Psoas muscle (tissue), 8 donors: ENCODE data around the gene SYNGAP1. TPM values are rescaled to one million over a fixed set of nuclear protein-coding genes. Genes with fewer than 3 reads are reported as not detected.
A peak's percentile ranks its signal among the peaks of the same experiment; 100 is the strongest.

Experiments
- ATAC-seq, 4 donors: fragments of 200-7000 bp; cut with Tn5 transposase; one replicate each; pipeline ENCODE4 v1.9.1; 2020; ENCODE audit warnings: moderate library complexity in 3 of 4, mild to moderate bottlenecking in 2 of 4
- DNase-seq, 2 donors: peaks; one replicate each; pipeline ENCODE4 v3.0.0-alpha.2; 2020
- H3K27ac ChIP-seq: fragments of 200-600 bp; one replicate; pipeline ENCODE4 v1.8.0; 2022
- H3K27me3 ChIP-seq, 3 donors: fragments of 200-600 bp in 1 of 3; one replicate each; pipeline versions ENCODE4 v1.6.1 to v1.8.0; 2013 to 2022; ENCODE audit warnings: low read length in 2 of 3, mild to moderate bottlenecking in 2 of 3, moderate library complexity in 1 of 3; ENCODE audit not compliant: insufficient read depth in 3 of 3
- H3K36me3 ChIP-seq, 2 donors: fragments of 200-600 bp in 1 of 2; one replicate each; pipeline versions ENCODE4 v1.6.1 to v1.8.0; 2013 to 2022; ENCODE audit warnings: low read depth in 1 of 2, mild to moderate bottlenecking in 1 of 2, moderate library complexity in 1 of 2; ENCODE audit not compliant: insufficient read depth in 1 of 2
- H3K4me1 ChIP-seq: fragments of 200-600 bp; one replicate; pipeline ENCODE4 v1.8.0; 2022
- H3K4me3 ChIP-seq: fragments of 200-600 bp; one replicate; pipeline ENCODE4 v1.8.0; 2022; ENCODE audit warnings: mild to moderate bottlenecking
- H3K9me3 ChIP-seq: fragments of 200-600 bp; one replicate; pipeline ENCODE4 v1.8.0; 2022
- CTCF ChIP-seq: fragments of 200-600 bp; IDR thresholded peaks from one replicate; pipeline ENCODE4 v1.8.0; 2022; ENCODE audit warnings: antibody characterized with exemption
- WGBS, 3 donors: extraction: QIAGEN DNeasy Blood & Tissue Kit; methylation state at CpG; one replicate each; pipeline versions ENCODE4 v1.1.6 to v1.1.7; 2013; 5-methylcytosine and 5-hydroxymethylcytosine counted together
- intact Hi-C, 2 donors: fragments of 100-400 bp; cut with DNase I; formaldehyde crosslinking; loops; one replicate each; pipeline versions ENCODE4 v1.11.0 to v1.14.2; 2022
- polyA plus RNA-seq, 3 donors: library from polyadenylated mRNA; stranded (reverse); fragments of 200-250 nt; gene quantifications; one replicate each; pipeline ENCODE4 v1.2.3, GENCODE V29; 2013
- total RNA-seq, 4 donors: library from RNA; stranded (reverse); fragmentation: NEBNext Ultra II Directional in 2 of 4; extraction: Animal tissue kit (Norgen Biotek cat#: 25700) in 2 of 4; gene quantifications; one replicate each; pipeline versions ENCODE4 v1.2.1 to v1.2.4, GENCODE V29; 2021 to 2023
- donor health status: healthy with polysubstance abuse.
- donor health status: DM: no; HTN: no; CAD: no; lungs with moderate emphysema.
- donor health status: Bipolar disorder and iron deficiency.
- donor health status: healthy.
- donor health status: DM: yes; HTN: yes; CAD: no.
- donor health status: DM: no; HTN: no; CAD: no.
- donor health status: DM: no; HTN: no; CAD: no.
- donor health status: DM: yes; HTN: yes; CAD: no.

The SYNGAP1 gene
- total and polyA plus RNA-seq, 7 donors: 0.70 to 4.3 (median 2.2) TPM

GRCh38 chr6:33410050-33410710 lies 9.7 kb upstream of the SYNGAP1 start:
- ATAC-seq (peak; percentile 92 to 94 (median 94)), DNase-seq (peak; percentile 98 to 99)
- Histone ChIP-seq H3K9me3 (no peaks in the 10 kb centered on the region), H3K4me1 (peaks cover 5% of the 10 kb centered on the region), H3K27ac (peak overlapping the region; percentile 99), H3K27me3 (no peaks in the 10 kb centered on the region), H3K36me3 (peaks cover 0 to 32% of the 10 kb centered on the region in 2 donors), H3K4me3 (peak overlapping the region; percentile 100)
- TF ChIP-seq CTCF: no peak
- intact Hi-C loops: loop anchor here in 1 of 2 donors (10.0 kb wide), 1 partner anchor 205 kb away; the partner anchor contains the start of genes HSD17B8, RING1, RXRB and SLC39A7
- 0 to 1% (median 1%) methylated on average over 36 to 64 of the region's 65 CpGs for WGBS, 3 donors

DNA sequence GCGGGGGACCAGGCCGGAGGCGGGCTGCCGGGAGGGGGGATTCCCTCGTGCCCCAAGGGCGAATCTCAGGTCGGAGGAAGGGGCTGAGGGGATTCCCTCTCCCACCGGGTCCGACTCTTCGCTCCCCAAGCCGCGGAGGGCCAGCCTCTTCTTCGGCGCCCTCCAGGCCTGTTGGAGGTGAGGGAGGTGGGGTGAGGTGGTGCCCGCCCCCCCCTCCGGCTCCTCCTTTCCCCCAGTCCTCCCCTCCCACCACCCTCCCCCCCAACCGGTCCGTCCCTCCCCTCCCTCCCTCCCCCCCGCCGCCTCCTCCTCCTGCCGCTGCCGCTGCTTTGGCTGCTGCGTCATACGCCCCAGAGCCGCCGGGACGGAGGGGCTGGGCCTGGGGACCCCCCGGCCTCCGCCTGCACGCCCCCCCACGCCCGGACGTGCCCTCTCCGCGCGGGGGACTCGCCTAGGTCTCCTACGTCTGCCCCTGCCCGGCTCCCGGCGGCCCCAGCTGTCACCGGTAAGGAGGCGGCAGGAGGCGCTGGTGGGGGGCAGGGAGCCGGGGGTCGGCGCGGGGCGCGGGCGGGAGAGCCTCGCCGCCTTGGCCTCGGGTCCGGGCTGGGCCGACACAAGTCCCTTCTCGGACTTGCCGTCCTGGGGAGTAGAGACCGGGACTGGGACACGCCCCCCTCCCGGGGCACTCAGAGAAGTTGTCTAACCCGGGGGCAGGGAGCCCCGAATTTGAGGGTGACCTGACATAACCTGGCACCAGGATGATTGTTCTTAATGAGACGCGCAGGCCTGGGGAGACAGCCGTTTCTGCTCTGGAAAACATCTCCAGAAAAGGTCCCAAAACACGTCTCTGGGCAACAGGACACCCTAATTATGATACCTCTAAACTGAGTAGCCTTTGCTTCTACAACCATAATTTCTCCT lies 8.9 kb upstream of the SYNGAP1 start, which contains the start of gene PHF1:
Gene PHF1 (plus strand): TSS at position 304 of the 921 bp plus-strand sequence. CDS start 1,250 bp downstream, outside the sequence.
- WGBS, 3 donors: 0 to 1% (median 1%) methylated on average over 24 to 64 of the region's 67 CpGs
- peak; percentile 13 for TF ChIP-seq CTCF
- intact Hi-C loops: loop anchor here in 1 of 2 donors (10.0 kb wide), 1 partner anchor 206 kb away; the partner anchor contains the start of genes HSD17B8, RING1, RXRB and SLC39A7

GRCh38 chr6:33411632-33412005 lies 8.2 kb upstream of the SYNGAP1 start:
- Histone ChIP-seq H3K27ac (peak overlapping the region; percentile 99), H3K4me3 (peak overlapping the region; percentile 100), H3K36me3 (peaks cover 3 to 46% of the 10 kb centered on the region in 2 donors), H3K9me3 (no peaks in the 10 kb centered on the region), H3K27me3 (no peaks in the 10 kb centered on the region), H3K4me1 (peaks cover 9% of the 10 kb centered on the region)
- ATAC-seq (no peak), DNase-seq (no peak)
- 31 to 61% (median 45%) methylated on average over 6 of the region's 6 CpGs for WGBS, 3 donors
- intact Hi-C loops: loop anchor here in 1 of 2 donors (10.0 kb wide), 1 partner anchor 207 kb away; the partner anchor contains the start of genes HSD17B8, RING1, RXRB and SLC39A7
- TF ChIP-seq CTCF: no peak

More for the DNA sequence above, 8.9 kb upstream of the SYNGAP1 start, which contains the start of gene PHF1:
- ATAC-seq: peak; percentile 78 to 84 (median 79)
- Histone ChIP-seq H3K36me3 (peaks cover 2 to 40% of the 10 kb centered on the region in 2 donors), H3K27me3 (no peaks in the 10 kb centered on the region), H3K4me3 (peak within 1 kb of the TSS; percentile 100), H3K9me3 (no peaks in the 10 kb centered on the region), H3K4me1 (peaks cover 5% of the 10 kb centered on the region), H3K27ac (peak within 1 kb of the TSS; percentile 99)
- DNase-seq: peak in 1 of 2 donors; percentile 82

DNA sequence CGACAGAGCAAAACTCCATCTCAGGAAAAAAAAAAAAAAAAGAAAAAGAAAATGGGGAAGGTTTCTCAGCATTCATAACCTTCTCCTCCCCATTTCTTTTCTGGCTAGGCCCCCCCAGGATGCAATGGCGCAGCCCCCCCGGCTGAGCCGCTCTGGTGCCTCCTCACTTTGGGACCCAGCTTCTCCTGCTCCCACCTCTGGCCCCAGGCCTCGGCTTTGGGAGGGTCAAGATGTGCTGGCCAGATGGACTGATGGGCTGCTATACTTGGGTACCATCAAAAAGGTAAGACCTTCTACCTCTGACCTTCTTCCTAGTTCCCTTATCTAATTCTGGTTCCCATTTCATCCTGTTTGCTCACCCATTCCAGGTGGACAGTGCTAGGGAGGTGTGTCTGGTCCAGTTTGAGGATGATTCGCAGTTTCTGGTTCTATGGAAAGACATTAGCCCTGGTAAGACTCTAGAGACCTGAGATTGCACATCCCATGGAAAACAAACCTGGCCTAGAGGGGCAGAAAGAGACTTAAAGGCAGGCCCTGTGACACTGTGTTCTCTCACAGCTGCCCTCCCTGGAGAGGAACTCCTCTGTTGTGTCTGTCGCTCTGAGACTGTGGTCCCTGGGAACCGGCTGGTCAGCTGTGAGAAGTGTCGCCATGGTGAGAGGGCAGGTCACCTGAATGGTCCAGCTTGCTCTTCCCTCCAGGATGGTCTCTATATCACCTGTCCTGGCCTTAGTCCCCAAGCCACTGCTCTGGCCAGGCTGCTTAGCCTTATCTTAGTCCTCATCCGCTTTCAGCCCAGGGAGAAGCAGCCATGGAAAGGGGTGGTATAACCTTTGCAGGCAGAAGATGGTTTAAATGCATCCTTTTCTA lies 7.5 kb upstream of the SYNGAP1 start:
- H3K36me3 ChIP-seq: peaks cover 3 to 47% of the 10 kb centered on the region in 2 donors
- H3K9me3 ChIP-seq: no peaks in the 10 kb centered on the region
- WGBS, 3 donors: 88 to 89% (median 88%) methylated on average over 10 of the region's 10 CpGs
- no peaks in the 10 kb centered on the region for H3K27me3 ChIP-seq
- DNase-seq: no peak
- ATAC-seq: no peak
- no peak for TF ChIP-seq CTCF
- H3K4me1 ChIP-seq: peaks cover 15% of the 10 kb centered on the region
- H3K4me3 ChIP-seq: peak overlapping the region; percentile 100
- peak overlapping the region; percentile 99 for H3K27ac ChIP-seq
- intact Hi-C loops: loop anchor here in 1 of 2 donors (10.0 kb wide), 1 partner anchor 208 kb away; the partner anchor contains the start of genes HSD17B8, RING1, RXRB and SLC39A7
